Measurements from ENCODE around the gene CHERP.

Gene CHERP

DNA sequence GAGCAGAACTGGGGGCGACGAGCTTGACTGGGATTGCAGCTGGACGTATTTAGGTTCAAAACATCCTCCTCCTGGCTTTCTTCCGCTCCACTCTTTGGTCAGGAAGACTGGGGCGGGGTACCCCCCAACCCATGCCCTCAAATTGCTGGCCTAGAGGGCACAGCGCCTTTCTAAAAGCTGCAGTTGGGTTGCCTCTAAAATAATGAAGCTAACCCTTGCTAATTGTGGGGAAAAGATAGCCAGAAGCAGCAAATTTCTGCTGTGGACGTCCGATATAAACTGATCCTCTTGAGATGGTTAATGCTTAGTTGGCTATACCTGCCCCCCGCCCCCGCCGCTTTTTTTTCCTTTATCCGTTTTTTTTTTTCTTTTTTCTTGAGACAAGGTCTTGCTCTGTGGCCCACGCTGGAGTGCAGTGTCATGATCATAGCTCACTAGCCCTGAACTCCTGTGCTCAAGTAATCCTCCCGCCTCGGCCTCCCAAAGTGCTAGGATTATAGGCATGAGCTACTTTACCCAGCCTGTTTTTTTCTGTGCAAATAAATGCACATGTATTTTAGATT, 754 bp upstream of the CHERP start:
- no peak for DNase-seq (ENCODE audit: low spot score)

DNA sequence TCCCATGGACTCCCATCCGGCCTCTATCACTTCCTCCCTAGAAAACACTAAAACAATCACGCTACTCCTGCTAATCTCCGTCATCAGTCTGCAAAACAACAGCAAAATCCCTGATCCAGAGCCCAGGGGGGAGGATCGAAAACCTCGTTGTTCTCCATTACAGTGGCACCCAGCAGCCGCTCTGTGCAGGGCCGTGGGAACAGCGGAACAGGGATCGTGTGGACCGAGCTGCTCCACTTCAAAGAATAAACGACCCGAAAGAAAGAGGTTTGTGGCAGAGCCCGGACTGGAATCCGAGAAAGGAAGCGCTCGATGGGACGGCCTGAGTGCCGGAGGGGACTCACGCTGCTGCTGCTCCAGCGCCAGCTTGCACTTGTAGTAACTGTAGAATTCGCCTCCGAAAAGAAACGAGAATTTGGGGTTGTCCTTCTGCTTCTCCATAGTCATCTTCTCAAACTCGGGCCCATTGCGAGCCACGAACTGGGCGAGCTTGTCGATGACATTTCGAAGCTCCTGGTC, 652 bp downstream of the CHERP start:
- DNase-seq (ENCODE audit: low spot score) = no peak

DNA sequence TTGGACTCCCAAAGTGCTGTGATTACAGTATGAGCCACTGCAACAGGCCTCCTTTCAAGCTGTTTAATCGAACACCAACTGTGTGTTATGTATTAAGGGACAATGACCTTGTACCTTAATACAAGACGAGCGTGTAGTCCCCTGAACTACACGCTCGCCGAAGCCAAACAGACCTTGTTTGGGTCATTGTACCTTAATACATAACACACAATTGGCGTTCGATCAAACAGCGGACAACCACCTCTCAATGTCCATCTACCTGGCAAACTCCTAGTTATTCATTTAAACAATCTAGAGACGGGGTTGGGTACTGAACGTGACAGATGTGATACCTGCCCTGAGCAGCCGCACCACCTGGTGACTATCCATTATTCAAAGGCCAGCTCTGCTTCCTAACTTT, 1.3 kb downstream of the CHERP start:
- DNase-seq (ENCODE audit: low spot score) = no peak

DNA sequence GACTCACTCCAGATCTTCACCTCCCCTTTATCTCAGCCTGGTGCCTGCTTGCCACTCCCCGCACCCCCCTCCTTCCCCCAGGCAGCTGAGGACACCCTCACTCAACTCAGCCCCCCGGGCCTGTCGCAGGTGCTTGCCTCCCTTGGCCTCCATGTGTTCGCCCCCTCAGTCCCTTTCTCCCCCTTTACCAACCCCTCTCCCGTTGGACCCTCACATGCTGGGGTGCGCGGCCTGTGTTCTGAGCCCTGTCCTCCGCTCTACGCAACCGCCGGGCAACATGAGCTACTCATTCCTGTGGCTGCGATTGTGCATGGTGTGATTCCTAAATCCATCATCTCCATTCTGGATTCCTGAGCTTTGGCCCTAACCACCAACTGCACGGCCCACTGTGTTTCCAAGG, 5.1 kb downstream of the CHERP start:
- DNase-seq (ENCODE audit: low spot score) = no peak

DNA sequence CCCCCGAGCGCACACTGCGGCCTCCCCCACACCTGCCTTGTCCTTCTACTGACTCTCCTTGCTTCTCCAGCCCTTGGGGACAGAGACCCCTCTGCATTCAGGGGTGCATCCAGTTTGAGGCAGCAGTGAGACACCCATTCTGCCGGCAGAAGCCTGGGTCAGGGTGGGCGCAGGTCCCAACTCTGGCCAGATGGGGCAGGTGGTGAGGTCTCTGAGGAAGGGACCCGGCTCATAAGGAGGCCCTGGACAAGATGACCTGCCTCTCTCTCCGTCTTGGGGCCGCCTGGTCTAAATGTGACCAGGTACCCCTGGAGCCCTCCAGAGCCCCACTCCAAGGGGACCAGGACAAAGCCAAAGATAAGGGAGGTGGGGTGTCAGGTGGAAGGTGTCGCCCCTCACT, 6.1 kb downstream of the CHERP start:
- no peak for DNase-seq (ENCODE audit: low spot score)

DNA sequence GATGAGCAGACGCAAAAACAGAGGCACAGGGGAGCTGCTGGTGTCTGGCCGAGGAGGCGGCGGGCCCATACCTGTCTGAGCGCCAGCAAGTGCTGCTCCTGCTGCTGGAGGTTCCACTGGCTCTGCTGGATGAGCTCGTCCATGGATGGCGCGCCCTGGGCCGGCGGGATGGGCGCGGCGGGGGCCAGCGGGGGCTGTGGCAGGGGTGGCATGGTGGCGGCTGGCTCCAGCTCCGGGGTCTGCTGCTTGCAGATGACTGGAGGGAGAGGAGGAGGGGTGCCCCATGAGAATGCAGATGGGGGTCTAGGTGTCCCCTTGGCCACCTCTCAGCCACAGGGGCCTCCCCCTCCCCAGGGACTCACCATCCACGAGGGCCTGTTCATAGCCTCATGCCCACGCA, 6.9 kb downstream of the CHERP start:
- DNase-seq (ENCODE audit: low spot score) = no peak

DNA sequence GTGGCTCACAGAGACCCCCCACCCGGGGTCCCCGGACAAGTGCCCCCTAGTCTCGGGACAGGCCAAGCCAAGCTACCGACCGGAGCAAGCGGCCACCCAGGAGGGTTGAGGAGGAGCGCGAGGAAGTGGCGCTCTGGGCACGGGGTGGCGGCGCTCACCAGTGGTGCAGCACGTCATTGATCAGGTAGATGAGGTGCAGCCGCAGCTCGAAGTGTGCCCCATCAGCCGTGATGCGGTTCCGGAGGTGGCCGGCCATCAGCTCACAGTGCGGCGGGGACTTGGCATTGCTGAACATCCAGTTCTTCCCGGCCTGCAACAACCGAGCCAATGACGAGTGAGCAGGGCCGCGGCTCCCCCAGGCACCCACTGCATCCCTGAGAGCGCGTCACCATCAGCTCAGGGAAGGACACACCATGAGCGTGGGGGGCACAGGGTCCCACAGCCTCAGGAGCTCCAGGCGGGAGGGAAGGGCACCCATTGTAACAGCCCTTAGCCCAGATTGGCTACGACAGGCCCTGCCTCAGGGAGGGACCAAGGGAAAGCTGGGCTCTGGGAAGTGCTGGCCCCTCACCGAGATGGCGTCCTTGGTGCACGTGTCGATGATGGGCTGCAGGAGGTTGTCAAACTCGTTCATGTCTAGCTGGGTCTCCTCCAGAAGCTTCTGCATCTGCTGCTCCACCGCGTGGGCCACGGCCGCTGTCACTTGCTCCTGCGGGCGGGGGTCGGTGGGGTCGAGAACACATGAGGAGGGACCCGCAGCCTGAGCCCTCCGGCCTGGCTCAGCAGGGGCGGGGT, 9.6 kb downstream of the CHERP start:
- no peak for DNase-seq (ENCODE audit: low spot score)

DNA sequence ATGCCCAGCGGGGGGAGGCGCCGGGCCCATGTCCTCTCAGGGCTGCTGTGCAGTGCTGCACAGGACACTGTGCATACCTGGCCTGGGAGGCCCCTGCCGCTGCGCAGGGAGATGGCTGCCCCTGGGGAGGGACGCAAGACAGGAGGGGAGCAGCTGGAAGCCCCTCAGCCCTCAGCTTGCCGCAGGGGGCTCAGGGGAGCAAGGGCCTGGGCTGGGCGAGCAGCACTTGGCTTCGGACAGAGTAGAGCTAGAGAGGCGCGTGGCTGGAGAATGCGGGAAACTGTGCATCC, 10.9 kb downstream of the CHERP start:
- DNase-seq (ENCODE audit: low spot score) = no peak

DNA sequence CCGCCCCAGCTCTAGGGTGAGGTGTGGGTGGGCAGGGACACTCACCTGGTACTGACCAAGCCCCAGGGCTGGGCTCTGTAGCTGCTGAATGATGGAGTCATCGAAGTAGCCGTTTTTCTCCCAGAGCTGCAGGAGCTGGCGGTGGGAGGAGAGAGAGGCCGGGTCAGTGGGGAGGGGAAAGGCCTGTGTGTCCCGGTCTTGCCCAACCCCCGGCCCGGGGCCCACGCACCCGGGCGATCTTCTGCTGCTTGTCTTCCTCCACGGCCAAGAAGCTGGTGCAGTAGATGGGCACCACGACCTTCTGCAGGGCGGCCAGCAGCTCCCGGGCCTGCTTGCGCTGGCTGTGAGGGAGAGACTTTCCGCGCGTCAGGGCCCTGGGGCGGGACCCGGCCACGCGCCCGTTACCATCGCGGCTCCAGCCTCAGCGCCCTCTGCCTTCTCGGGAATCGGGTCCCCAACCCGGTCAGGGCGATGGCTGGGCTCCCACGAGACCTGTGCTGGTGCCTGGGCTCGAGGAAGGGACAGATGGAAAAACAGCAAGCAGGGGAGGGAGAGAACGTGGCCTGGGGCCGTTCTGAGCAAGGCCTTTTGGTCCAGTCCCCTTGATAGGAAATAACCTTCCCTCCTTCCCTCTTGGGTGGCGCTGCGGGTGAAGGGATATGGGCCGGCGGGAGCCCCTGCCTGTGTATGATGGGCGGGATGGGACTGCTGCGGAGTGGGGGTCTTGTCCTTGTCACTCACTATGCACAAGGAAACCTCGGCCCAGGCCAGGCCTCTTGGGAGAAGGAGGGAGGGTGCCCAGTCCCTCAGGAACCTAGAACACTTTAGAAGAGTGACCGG, 11.5 kb downstream of the CHERP start:
- DNase-seq (ENCODE audit: low spot score) = no peak

DNA sequence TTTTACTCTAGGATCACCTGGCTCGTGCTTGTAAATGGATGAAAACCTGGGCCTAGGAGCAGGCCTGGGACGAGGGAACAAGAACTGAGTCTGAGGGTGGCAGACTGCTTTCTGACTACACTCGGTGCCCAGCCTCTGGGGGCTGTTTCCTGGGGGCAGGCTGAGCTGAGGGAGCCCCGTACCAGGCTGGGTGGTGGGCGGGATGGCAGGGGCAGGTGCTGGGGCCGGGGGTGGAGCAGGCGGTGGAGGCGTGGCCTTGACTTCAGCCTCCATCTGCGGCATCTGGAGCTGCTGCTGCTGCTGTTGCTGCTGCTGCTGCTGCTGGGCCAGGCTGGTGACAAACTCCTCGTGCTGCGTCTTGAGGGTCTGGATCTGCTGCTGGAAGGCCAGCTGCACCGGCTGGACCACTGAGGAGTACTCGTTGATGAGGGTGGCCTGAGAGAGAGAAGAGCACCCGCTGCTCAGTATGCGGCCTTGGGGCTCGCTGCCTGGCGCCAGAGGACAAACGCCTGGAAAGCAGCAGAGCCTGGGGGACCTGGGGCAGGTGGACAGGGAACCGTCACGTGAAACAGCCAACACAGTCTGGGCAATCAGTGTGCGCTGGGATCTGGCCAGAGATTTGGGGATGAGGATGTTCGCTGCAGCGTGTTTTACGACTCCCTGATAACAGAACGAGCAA, 12.6 kb downstream of the CHERP start:
- no peak for DNase-seq (ENCODE audit: low spot score)

DNA sequence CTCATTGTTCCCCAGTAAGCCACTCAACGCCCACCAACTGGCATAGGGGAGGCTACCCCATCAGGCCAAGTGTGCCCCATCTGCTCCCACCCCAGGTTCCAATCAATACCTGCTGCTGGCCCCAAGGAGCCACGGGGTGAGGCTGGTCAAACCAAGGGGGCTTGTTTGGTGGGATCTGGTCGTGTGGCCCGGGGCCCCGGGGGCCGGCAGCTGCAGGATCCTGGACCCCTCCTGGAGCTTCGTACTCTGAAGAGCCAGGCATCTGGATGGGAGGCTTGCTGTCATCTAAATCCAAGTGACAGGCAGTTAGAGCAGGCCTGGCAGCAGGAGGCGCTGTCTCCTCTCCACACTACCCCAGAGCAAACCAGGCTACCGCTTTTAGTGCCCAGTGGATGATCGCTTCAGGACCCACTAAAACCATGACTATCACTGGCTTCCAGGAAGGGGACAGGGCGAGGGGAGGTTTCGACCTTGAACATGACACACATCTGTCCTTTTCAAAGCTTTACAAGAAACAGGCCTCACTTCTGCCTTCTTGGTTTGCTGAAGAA, 14.2 kb downstream of the CHERP start:
- no peak for DNase-seq (ENCODE audit: low spot score)

DNA sequence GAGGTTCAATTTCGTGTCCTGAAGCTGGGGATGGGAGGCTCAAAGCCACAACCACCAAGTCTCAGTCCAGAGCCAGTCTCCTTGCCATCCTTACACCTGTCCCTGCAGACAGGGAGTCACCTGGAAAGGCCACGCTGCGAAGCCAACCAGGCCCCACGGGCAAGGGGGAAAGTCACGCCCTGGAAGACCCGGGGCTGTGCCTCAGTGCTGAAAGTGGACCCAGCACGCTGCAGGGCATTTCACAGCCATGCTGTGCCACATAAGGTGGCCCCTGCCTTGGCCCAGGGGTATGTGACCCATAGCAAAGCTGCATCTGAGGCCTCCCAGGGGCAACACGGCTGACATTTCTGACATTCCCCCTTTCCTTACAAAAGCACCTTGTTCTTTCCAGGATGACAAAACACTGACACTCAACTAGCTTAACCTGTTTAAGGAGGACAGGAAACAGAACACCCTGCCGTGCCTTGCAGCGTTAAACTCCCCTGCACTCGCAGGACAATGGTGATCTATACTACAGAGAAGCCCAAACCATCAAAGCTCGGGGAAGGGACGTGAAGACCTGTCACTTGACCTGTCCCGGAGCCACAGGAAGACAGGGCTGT, 14.8 kb downstream of the CHERP start:
- no peak for DNase-seq (ENCODE audit: low spot score)

DNA sequence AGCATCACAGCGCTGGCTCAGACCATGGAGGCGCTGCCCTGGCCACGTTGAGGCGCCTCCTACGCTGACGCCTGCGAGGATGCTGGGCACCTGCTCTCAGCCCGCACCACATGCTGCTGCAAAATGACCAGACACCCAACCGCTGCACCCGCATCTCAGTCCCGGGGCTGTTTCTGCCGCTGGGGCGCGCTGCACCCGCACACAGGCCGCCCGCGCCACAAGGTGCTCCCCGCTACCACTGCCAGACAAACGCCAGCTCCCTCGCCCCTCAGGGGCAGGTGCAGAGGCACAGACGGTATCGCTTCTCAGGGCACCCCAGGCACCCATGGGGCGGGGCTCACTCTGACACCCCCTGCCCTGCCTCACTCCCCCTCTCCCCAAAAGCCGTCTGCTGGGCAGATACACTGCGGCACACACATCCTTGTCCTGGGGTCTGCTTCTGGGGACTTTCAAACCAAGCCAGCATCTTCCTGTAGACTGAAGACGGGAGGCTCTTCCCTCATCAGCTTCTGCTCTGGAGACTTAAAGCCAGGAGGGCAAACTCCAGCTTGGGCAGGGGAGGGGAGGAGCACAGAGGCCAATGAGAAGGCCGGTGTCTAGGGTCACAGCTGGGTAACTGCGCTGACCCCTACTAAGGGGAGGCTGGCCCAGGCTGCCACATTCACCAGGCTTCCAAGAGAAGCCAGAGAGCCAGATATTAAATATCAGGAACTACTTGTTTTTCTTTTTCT, 16.3 kb downstream of the CHERP start:
- no peak for DNase-seq (ENCODE audit: low spot score)

DNA sequence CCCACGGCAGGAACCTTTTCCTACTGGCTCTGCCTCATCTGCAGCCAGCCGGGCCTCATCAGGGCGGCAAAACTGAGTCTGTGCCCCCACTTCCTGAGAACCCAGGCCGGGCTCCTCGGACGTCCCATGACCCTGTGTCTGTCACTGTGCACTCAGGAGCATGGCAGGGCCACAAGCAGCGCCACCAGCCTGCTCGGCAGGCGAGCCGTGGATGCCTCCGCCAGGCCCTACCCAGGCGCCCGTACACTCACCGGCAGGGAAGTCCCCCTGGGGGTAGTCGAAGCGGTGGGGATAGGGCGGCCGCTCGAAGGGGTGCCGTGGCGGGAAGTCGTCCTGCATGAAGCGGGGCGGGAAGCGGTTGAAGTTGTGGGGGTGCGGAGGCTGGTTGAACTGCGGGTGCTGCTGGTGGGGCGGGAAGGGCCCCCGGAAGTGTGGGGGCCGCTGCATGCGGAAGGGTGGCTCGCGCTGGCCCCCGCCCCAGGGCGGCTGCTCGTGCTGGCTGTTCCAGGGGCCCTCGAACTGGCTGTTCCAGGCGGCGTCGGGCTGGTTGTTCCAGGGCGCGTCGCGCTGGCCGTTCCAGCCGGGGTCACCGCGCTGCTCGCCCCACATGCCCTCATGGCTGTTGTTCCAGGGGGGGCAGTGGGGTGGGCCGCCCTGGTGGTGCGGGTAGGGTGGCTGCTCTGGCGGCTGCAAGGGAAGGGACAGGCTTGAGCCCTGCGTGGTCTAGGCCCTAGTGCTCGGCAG, 17.1 kb downstream of the CHERP start:
- DNase-seq (ENCODE audit: low spot score) = no peak

DNA sequence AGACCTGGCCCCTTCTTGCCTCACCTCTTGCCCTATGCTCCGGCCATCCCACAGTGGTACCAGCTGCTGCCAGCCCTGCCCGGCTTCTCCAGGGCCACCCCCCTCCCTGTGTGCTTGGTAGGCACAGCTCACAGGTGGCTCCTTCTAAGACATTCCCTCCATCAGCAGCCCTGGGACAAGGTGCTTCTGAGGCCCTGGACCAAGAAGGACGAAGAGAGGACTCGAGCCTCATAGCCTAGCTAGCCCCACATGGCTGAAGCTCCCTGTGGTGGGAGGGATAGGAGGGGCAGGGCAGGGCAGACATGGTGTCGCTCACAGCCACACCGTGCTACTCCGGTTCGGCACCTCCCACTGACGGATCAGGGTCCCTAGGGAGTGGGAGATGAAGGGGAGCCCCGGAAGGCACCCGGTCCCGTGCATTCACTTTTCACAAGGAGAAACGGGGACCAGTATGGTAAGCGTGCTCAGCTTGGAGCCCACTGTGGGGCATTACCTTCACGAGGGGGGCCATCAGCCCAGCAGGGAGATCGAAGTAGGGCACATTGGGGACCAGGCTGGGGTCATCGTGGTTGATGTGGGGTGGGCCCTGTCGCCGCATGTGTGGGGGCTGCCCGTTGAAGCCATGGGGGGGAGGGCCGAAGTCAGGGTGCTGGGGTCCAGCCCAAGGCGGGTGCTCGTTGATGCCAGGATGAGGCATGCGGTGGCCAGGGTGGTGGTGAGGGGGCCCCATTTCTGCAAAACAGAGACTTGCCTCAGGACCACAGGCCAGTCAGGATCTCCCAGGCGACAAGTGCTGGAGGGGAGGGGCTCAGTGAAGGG, 19.5 kb downstream of the CHERP start:
- DNase-seq (ENCODE audit: low spot score) = no peak

DNA sequence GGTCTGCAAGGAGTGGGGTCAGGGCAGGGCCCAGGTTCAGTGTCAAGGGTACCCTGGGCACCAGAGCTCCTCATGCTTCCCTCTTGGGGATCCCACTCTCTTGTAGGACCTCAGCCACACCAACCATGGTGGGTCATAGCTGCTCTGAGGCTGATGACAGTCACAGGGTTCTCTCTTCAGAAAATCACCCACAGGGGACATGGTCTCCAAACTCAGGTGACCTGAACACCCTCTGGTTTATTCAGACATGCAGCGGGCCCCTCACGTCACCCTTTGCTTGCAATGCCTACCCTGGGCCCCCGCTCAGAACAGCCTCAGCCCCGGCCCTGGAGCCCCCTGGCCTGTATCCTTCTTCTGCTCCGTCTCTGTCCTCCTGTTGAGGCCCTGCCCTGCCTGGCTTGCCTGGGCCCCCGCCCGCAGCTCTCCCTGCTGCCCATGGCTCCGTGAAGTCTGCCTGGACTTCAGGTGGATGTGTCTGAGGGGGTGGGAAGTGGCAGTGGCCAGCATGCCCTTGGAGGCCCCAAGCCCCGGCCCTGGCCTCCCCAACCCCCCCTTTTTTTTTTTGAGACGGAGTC, 20.4 kb downstream of the CHERP start:
- no peak for DNase-seq (ENCODE audit: low spot score)

DNA sequence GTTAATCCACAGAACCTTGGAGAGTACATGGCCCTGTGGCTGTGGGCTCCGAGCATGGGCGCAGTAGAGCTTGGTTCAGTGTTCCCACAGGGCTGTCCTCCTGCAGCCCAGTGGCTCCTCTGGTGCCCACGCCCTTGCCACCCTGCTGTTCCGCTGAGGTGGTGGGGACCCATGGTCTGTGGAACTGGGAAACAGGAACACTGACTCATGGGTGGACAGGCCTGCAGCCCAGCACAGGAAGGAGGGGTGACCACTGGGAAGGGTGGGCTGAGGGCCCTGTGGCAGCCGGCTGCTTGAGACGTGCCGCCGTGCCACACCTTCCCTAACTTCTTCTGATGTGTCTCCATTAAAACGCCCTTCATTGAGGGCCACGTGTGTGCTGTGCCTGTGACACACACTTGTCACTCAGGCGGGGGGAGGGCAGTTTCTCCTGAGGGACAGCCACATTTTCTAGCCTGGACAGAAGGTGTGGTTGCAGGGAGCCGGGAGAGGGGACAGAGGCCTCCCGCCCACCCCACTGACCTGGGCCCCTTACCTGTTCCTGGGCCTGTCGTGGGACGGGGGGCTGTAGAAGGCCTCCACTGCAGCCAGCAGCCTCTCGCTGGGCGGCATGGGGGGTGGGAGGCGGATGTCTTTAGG, 21.1 kb downstream of the CHERP start:
- no peak for DNase-seq (ENCODE audit: low spot score)

DNA sequence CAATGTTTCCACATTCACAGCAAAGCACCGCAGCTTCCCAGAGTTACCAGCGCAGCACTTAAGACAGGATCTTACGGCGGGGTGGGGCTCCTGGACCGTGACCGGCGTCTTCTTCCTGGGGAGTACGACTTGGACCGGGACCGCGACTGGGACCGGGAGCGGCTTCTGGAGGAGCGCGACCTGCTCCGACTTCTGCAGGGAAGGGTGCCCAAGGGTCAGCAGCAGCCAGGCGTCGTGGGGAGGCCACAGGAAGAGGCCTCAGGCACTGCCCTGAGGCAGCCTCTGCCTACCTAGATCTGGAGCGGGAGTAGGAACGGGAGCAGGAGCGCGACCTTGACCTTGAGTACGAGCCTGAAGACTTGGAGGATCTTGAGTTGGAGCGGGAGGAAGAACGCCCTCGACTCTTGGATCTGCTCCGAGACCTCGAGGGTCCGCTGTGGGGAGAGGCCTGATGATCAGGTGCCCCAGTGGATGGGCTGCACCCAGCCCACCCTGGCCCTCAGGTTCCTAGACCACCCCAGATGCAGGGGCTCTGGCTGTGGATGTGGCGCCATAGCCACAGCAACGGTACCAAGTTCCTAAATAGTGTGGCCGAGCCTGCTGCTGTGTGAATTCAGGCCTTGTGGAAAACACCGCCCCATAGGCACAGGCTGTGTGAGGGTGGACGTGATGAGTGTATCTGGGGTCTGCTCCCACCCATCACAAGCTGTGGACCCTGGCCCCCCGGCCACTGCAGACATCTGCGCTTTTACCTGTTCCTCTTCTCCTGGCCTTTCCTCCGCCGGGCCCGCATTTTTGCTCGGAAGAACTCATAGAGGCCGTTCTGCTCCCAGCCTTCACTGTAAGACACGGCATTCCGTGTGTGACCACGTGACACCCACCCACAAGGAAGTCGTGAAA, 21.9 kb downstream of the CHERP start:
- no peak for DNase-seq (ENCODE audit: low spot score)
